ENCODE data around the gene CDKN2B-AS1. TPM values are rescaled to one million over a fixed set of nuclear protein-coding genes. Genes with fewer than 3 reads are reported as not detected.

CDKN2B-AS1 gene
- total RNA-seq, 1 donor from 2014 or later = 0.53 TPM

- FAIRE-seq = no peak
- no peak overlapping the region for H3K4me3 ChIP-seq (ENCODE audit: low read depth, low read length)
These were observed 2.3 kb downstream of the CDKN2B-AS1 start for GRCh38 chr9:21996858-21997257.

GRCh38 chr9:21997480-21997879, 2.9 kb downstream of the CDKN2B-AS1 start:
- no peak for TF ChIP-seq CTCF (IDR thresholded peaks at IDR 0.05; ENCODE audit: insufficient read depth, low read length, severe bottlenecking)
- Histone ChIP-seq H3K27me3 (ENCODE audit: control insufficient read depth, insufficient read depth, low read length) (no peaks in the 10 kb centered on the region), H3K4me3 (ENCODE audit: low read depth, low read length) (no peak overlapping the region), H3K36me3 (ENCODE audit: control insufficient read depth, insufficient read depth, low read length) (no peaks in the 10 kb centered on the region)
- no peak for FAIRE-seq
- DNase-seq (ENCODE audit: low read depth) = no peak

More at GRCh38 chr9:21996858-21997257, 2.3 kb downstream of the CDKN2B-AS1 start:
- H3K36me3 ChIP-seq (ENCODE audit: control insufficient read depth, insufficient read depth, low read length) = no peaks in the 10 kb centered on the region
- no peaks in the 10 kb centered on the region for H3K27me3 ChIP-seq (ENCODE audit: control insufficient read depth, insufficient read depth, low read length)
- TF ChIP-seq CTCF (IDR thresholded peaks at IDR 0.05; ENCODE audit: insufficient read depth, low read length, severe bottlenecking) = no peak
- no peak for DNase-seq (ENCODE audit: low read depth)

- H3K36me3 ChIP-seq (ENCODE audit: control insufficient read depth, insufficient read depth, low read length) = no peaks in the 10 kb centered on the region
- FAIRE-seq (no peak), DNase-seq (ENCODE audit: low read depth) (no peak)
- no peaks in the 10 kb centered on the region for H3K27me3 ChIP-seq (ENCODE audit: control insufficient read depth, insufficient read depth, low read length)
- TF ChIP-seq CTCF (IDR thresholded peaks at IDR 0.05; ENCODE audit: insufficient read depth, low read length, severe bottlenecking) = no peak
- H3K4me3 ChIP-seq (ENCODE audit: low read depth, low read length) = no peak overlapping the region
These were observed 3.4 kb downstream of the CDKN2B-AS1 start for GRCh38 chr9:21998026-21998425.

GRCh38 chr9:22002038-22002437, 7.4 kb downstream of the CDKN2B-AS1 start:
- Histone ChIP-seq H3K27me3 (ENCODE audit: control insufficient read depth, insufficient read depth, low read length) (no peaks in the 10 kb centered on the region), H3K36me3 (ENCODE audit: control insufficient read depth, insufficient read depth, low read length) (peaks cover 3% of the 10 kb centered on the region), H3K4me3 (ENCODE audit: low read depth, low read length) (no peak overlapping the region)
- DNase-seq (ENCODE audit: low read depth) (no peak), FAIRE-seq (no peak)
- no peak for TF ChIP-seq CTCF (IDR thresholded peaks at IDR 0.05; ENCODE audit: insufficient read depth, low read length, severe bottlenecking)

- Histone ChIP-seq H3K4me3 (ENCODE audit: low read depth, low read length) (peak overlapping the region; percentile 97), H3K36me3 (ENCODE audit: control insufficient read depth, insufficient read depth, low read length) (peaks cover 3% of the 10 kb centered on the region), H3K27me3 (ENCODE audit: control insufficient read depth, insufficient read depth, low read length) (no peaks in the 10 kb centered on the region)
- FAIRE-seq = peak; percentile 80
- TF ChIP-seq CTCF (IDR thresholded peaks at IDR 0.05; ENCODE audit: insufficient read depth, low read length, severe bottlenecking) = peak; percentile 24
- DNase-seq (ENCODE audit: low read depth) = no peak
These were observed 10.6 kb downstream of the CDKN2B-AS1 start for GRCh38 chr9:22005021-22005701.
